Epithelial cell of prostate (primary cell): Measurements from ENCODE around the gene AZI2.

Source experiments
- DNase-seq: peaks from one replicate; pipeline ENCODE4 v3.0.0-alpha.2; 2011; ENCODE audit warnings: low read depth, low spot score
- H3K27ac ChIP-seq: fragments of 450-650 bp; 2 replicates; pipeline ENCODE4 v1.5.1; 2017; ENCODE audit warnings: mild to moderate bottlenecking

Gene AZI2, protein sequence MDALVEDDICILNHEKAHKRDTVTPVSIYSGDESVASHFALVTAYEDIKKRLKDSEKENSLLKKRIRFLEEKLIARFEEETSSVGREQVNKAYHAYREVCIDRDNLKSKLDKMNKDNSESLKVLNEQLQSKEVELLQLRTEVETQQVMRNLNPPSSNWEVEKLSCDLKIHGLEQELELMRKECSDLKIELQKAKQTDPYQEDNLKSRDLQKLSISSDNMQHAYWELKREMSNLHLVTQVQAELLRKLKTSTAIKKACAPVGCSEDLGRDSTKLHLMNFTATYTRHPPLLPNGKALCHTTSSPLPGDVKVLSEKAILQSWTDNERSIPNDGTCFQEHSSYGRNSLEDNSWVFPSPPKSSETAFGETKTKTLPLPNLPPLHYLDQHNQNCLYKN

DNA sequence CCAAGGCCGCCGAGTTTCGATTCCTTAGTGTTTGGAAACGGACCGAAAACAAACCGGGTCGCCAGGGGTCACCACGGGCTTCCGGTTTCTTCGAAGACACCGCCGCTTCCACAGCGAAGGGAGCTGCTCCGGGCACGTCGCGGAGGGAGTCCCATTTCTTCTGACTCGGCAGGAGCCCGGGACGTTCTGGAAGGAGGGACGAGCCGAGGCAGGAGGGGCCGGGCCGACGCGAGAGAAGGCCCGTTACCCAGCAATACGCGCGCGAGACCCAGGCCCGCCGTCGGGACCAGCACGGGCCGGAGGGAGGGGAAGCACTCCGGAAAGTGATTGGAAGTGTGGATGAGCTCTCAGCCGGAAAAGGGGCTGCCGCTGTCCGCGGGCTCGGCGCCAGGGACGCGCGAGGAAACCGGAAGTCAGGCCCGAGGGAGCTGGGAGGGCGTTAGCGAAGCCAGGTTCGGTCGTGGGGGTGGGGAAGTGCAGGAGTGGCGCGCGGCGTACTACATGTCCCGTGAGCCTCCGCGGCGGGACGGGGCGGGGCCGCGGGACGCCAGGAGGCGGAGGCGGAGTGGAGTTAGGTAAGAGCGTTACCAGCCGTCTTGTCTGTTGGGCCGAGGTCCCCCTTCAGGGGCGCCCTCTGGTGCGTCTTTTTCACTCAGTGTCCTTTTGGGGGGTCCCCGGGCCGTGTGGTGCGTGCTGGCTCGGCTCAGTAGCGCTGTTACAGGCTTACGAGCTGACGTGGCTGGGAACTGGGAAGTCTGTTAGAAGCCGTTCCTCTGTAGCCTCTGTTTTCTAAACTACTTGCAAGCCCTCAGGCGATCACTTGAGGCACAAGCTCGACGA, at the start of gene AZI2, which contains the start of gene ZCWPW2:
Gene AZI2 (minus strand): TSS at position 196 of the 840 bp plus-strand sequence. CDS start 8,207 bp downstream, outside the sequence.
Gene ZCWPW2 (plus strand): TSS at position 93 of the 840 bp plus-strand sequence. CDS start 64,348 bp downstream, outside the sequence.
- peak; percentile 69 for DNase-seq
- peak within 1 kb of the TSS; percentile 97 for H3K27ac ChIP-seq

DNA sequence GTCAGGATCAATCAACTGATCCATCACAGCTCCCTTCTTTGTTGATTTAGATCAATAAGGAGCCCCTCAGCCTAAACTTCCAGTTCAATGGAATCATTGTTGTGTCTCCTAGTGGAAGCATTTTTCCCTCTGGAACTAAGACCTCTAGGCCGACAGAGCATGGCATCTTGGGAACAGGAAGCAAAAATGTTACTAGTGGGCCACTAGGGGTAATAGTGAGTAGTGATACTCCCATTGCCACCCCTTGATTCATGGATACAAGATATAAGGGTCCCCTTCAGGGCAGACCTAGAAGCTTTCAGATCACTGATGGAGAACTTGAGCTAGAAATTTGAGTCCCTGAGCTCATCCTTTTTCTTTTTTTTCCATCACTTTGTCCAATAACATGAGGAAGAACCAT, 40.4 kb upstream of the AZI2 start:
- H3K27ac ChIP-seq: no peak overlapping the region
- no peak for DNase-seq

DNA sequence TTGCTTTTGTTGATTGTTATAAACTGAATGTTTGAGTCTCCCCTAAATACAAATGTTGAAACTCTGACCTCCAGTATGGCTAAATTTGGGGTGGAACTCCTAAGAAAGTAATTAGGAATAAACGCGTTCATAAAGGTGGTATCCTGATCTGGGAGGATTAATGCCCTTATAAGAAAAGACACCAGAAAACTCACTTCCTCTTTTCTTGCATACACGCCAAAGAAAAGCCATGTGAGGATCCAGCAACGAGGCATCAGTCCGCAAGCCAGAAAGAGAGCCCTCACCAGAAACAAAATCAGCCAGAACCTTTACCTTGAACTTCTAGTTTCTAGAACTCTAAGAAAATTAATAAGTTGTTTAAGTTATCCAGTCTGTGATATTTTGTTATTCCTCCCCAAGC, 37.4 kb upstream of the AZI2 start:
- DNase-seq: no peak
- no peak overlapping the region for H3K27ac ChIP-seq

DNA sequence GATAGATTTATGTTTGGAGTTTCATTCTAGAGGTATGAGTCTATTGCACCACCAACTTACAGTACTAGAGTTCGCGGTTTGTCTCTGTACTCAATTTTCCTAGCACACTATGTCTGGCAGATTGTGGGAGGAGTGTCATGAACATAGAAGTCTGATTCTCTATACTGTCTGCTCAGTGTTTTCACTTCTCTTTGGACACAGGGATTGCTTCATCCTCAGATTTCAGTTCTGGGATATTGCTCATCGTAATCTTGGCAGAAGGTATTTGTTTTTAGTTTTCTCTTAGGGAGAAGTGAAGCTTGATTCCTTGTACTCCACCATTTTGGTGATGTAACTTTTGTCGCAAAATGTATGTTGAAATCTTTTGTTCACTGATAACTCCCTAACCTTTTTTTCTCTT, 27.8 kb upstream of the AZI2 start:
- H3K27ac ChIP-seq: no peak overlapping the region

DNA sequence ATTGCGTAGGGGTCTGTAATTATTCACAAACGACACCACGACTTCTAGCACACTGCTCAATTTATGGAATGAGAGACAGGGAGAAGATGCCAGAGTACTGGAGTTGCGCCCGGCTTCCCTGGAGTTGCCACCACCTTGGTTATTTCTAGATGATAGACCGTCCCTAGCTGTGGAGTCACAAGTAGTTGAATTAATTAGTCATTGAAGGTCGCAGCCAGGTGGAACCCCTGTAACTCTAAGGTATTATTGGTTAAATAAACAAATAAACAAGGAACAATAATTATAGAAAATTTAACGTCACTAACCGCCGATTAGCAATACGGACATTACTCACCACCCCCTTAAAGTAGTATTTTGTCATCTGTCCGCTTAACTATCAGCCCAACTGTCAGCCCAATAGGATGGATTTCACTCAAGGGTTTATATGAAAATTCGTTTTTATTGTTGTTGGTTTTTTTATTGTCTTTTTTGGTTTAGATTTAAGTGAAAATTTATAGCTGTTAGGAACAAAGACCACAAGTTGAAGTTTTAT, 911 bp upstream of the AZI2 start:
- H3K27ac ChIP-seq: peak overlapping the region; percentile 97
- DNase-seq: no peak

More for the DNA sequence above, 27.8 kb upstream of the AZI2 start:
- DNase-seq: no peak

DNA sequence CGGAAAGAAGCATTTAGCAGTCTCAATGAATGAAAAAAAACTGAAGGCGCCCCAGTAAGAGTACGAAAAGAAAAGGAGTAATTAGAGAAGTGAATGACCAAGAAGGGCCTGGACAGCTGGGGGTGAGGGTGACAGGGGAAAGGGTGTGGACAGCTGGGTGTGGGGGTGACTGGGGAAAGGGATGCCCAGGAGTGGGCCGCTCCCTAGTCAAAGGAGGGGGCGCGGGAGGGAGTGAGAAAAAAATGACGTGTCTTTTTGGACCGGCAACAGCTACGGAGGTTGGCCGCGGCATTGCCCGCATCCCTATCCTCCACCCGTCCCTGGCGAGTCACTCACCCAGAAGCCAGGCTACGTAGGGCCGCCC, 377 bp downstream of the AZI2 start:
- DNase-seq: peak; percentile 68
- peak overlapping the region; percentile 97 for H3K27ac ChIP-seq

DNA sequence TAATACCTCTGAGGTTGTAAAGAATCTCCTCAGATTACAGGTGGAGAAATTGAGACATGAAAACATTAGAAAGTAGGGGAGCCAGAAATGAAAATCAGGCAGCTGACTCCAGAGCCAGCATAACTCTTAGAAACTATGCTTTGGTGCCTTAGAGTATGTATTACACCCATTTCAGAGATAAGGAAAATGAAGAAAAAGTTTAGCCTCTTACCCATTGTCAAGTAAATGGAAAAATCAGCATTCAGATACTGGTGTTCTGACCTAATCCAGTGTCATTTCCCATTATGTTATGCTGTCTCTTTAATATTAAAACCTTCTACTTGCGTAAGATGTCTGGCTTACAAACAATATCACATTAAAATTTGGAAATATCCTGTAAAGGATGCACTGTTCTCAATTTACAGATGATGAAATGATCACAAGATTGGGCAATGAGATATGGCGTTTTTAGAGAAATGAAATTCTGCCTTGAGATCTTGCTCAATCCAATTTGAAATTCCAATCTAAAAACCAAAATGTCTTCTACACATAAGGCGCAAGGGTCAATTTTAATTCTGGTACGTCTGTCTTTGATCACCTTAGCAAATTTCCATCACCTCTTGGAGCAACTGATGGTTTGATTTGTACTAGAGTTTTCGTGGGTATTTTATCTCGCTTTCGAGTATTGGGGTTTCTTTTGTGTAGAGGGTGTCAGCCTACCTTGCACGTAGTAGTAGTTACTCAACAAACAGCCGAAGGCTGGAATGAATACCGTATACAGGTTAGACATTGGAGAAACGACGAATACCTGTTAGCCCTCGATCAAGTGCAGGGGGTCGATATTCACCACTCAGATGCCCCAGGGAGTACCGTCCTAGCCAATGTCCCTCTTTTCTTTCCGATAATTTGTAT, 1.0 kb downstream of the AZI2 start:
- H3K27ac ChIP-seq: peak overlapping the region; percentile 97
- DNase-seq: no peak

DNA sequence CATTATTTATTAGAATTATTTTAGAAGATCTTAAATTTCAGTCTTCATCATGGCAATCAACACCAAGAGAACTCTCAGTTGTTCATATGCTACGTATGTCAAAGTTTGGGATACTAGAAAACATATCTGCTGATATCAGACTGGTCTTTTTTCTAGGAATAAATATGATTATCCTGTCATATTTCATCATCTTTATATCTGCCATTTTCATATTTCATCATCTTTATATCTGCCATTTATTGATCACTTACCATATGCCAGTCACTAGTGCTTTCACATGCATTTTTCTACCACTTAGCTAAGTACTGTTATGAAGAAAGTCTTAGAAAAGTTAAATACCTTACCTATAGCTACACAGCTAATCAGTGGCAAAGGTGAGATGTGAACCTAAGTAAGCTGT, 2.9 kb downstream of the AZI2 start:
- H3K27ac ChIP-seq: no peak overlapping the region

DNA sequence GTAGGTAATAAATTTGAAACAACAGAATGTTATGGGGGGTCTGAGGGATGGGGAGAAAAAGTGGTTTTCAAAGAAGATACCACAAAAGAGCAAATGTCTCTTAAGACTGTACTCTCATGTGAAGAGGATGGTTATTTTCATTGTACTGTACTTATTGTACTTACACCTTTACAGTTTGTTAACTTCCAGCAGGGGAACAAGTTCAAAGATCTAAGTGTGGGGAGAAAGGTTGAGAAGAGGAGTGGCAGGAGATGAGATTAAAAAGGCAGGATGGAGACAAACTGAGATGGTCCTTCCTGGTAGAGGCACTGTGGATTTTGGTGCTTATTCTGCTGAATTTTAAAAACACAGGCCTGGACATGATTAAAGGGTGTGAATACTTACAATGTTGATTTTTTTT, 5.5 kb downstream of the AZI2 start:
- H3K27ac ChIP-seq: no peak overlapping the region
- no peak for DNase-seq

More for the DNA sequence above, 2.9 kb downstream of the AZI2 start:
- no peak for DNase-seq

DNA sequence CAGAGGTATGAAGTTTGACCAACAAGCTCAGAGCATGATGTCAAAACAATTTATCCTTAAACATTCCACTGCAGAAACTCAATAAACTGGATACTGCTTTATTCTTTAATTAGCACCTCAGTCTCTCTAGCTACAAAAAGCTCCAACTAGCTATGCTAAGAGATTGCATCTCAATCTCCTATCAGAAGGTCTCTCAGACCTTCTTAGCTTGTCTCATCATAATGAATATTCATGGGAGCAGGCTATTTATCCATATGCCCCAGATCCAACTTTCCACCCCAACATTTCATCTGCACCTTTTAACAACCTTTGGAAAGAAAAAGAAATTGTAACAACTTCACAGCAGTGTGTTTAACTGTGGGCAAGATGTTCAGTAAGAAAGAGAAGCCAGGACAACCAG, 11.4 kb downstream of the AZI2 start:
- no peak for DNase-seq
- no peak overlapping the region for H3K27ac ChIP-seq

DNA sequence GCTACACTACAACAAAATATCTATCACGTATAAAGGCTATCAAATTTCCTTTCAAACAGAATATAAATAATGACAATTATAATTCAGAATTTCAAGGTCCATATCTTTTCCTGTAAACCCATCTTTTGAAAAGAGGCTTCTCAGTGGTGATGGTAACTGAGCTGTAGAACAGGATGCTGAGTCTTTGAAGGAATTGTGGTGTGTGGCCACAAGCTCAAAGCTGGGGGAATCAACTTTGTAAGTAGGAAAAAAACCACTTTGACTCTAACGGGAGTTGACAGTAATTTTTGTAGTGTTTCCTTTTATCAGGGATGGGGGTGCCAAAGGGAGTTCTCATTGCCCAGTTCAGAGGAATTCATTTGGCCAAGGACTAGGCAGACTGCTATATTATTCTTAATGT, 13.4 kb downstream of the AZI2 start:
- DNase-seq: no peak
- H3K27ac ChIP-seq: no peak overlapping the region

DNA sequence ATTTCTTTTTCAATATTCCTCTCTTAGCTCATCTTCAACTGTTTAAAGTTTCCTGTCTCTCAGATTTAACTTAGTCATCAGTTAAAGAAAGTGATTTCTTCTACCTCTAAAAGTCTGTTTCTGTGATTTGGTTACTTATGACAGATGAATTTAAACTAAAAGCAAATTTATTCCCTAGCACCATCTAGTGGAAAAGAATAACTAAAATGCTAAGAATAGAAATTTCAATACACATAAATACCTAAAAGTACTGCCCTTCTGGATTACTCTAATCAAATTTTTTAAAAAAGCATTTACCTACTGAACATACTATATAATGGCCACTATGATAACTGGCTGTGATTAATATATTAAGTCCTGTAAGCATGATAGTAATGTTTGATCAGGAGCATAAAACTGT, 14.1 kb downstream of the AZI2 start:
- DNase-seq: no peak
- H3K27ac ChIP-seq: no peak overlapping the region

DNA sequence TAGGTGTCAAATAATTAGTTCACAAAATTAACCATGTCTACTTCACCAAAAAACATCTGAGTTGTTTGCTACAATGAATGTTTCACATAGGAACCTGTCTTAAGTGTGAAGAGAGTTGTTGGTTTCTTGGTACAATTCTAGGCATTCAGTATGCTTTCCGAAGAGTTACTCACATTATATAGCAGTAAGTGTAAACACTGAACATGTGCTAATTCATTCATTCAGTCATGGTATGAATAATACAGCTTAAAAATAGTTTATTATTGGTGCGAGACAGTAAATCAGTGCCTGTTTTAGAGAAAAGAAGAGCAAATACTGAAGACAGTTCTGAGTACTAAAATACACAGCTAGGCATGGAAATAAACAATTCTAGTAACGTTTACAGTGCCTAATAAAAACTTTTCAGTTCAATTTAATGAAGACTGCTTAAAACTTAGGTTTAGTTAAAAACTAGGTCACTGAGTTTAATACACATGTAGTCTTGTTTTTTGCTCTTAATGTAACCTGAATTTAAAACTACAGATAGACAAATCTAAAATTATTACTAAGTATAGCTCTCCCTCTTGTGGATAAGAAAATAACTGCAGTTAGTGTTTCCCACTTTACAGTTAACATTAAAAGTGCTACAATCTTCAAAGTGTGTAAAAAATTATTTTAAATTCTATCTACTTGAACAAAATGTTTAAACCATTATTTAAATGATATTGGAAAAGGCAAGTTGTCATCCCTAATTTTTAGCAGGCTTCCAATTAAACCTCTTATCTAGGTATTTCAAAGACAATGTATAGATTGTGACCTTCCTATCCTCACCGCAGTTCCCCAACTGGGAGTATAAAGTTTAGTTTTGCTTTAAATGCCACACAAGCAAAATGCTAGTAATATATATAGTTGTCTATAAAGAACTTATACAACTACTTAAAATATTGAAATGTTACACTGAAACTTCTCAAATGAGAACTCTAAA, 20.2 kb downstream of the AZI2 start:
- no peak overlapping the region for H3K27ac ChIP-seq
- no peak for DNase-seq

DNA sequence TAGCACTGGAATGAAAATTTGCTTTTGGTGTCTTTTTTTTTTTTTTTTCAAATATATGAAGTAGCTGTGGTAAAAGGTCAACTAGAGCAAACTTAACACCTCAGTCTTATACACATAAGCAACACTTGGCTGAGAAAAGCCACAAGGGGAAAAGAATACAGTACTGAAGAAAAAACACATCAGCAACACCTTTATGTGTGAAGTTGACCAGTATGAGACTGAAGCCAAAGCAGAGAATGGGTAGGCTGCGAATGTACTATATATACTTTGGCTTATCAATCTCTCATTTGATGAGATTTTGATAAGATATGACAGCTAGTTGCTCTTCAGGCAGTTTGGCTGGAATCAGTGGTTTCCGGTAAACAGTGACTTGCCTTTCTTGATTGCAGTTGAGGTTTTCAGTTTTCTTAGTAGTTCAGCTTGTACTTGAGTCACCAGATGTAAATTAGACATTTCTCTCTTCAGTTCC, 22.1 kb downstream of the AZI2 start:
- DNase-seq: no peak
- no peak overlapping the region for H3K27ac ChIP-seq

DNA sequence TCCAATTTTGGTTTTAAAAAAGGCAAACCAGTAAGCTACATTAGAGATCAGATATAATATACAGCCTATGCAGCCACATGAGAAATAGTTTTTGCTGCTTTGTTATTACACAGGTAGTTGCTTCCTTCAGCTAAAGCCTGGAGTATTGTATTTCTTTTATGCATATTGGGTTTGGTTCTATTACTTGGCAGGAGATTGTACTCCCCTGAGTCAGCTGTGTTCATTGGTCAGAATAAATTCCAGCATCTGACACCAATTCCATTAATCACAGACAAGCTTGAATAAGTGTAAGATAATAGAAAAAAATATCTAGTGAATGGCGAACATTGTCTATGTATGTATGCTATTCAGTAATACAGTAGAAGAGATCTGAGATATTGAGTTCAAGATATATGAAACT, 26.2 kb downstream of the AZI2 start:
- no peak overlapping the region for H3K27ac ChIP-seq
- no peak for DNase-seq

DNA sequence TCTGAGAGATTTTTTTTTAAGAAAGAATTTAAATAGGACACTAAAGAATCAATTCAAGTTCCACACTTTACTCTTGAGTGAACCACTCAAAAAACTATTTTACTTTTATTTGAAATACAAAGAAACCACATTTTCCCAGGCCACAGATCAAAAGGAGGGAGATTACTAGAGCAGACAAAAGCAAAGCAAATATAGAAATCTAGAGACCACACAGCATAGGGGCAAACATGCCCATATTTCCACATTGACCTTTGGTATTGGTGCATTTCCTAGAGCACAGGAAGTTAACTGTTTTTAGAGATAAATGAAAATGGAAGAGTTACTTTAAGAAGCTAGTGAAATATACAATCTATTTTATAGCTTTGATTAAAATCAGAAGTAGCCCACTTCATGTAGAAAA, 27.6 kb downstream of the AZI2 start:
- no peak for DNase-seq
- H3K27ac ChIP-seq: no peak overlapping the region

DNA sequence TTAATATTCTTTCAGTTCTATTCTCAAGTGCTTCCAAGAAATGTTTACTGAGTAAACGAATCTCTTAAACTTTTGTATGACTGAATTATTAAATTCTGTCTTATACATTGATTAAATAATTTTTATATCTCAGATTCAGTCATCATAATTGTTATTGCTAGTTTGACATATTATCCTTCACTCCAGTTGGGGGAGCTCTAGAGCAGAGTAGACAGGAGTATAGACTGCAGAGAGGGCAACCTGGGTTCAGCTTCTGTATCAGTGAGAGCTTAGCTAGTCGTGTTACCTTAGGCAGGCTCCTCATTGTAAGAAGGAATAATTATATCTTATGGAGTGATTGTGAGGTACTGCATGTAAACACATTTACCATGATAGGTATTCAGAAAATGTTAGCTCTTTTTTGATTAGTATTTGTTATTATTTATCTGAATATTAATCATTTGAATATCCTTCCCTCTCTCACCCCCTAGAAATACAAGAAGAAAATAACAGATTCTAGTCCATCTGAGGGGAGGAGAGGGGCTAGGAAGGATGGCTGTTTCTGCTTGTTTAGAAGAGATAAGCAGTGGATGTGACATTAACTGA, 31.1 kb downstream of the AZI2 start:
- no peak overlapping the region for H3K27ac ChIP-seq
- DNase-seq: no peak

DNA sequence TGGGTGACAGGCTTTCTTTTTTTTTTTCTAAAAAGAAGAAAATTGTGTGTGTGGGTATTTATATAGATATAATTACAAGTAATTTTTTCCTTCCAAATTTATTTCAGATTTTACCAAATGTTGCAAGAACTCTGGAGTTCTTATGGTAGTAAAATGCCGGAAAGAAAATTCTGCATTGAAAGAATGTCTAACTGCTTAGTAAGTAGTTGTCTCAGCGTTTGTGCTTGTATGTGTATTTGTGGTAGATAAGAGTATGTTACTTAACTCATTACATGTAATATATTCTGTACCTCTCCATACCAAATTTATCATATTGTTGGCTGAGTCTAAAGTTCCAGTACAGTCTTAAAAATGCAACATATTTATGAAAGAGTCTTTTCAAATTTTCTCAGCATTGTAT, 32.4 kb downstream of the AZI2 start:
- DNase-seq: no peak
- H3K27ac ChIP-seq: no peak overlapping the region

DNA sequence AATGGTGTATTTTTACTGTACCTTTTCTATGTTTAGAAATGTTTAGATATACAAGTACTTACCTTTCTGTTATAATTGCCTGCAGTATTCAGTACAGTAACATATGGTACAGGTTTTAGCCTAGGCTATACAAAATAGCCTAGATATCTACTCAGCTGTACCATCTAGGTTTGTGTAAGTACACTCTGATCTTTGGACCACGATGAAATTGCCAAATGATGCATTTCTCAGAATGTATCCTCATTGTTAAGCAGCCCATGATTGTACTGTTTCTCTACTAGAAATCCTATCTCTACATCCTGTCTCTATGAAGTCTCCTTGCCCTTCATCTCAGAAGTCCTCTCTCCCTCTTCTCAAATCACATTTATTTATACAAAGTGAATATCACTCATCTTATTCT, 32.9 kb downstream of the AZI2 start:
- no peak overlapping the region for H3K27ac ChIP-seq
- DNase-seq: no peak
